Measurements from ENCODE around the gene MPST. TPM values are rescaled to one million over a fixed set of nuclear protein-coding genes. Genes with fewer than 3 reads are reported as not detected.

MPST gene
- total RNA-seq, 1 experiment from 2014 or later = 51.2 TPM

DNA sequence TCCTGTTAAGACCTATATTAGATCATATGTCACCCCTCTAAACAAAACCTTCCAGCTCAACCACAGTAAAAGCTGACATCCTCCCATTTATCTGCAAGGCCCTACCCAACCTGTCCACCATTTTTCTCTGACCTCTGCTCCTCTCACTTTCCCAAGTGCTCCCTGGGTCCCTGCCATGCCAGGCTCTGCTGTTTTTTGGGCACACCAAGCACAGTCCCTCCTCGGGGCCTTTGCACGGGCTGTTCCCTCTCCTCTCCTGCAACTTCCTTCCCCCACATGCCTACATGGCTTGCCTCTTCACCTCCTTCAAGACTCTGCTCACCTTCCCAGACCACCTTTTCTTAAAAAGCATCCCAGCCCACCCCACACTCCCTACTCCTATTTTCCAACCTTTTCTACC lies 10.1 kb upstream of the MPST start:
- H3K27ac Mint-ChIP-seq (ENCODE audit: low read depth, unreplicated experiment) = no peak overlapping the region
- no peaks in the 10 kb centered on the region for H3K4me1 Mint-ChIP-seq (ENCODE audit: insufficient read depth, unreplicated experiment)
- no peak overlapping the region for H3K4me3 Mint-ChIP-seq (ENCODE audit: unreplicated experiment)
- ChIA-PET CTCF (interaction anchor here (1.0 kb wide), 1 partner anchor 12 kb away, joined by 3 read pairs; no protein-coding TSS in a partner anchor), POLR2A (no interaction called here)
- H3K27me3 Mint-ChIP-seq (ENCODE audit: insufficient read depth, unreplicated experiment) = peaks cover 34% of the 10 kb centered on the region
- TF ChIP-seq, protein P1, sequence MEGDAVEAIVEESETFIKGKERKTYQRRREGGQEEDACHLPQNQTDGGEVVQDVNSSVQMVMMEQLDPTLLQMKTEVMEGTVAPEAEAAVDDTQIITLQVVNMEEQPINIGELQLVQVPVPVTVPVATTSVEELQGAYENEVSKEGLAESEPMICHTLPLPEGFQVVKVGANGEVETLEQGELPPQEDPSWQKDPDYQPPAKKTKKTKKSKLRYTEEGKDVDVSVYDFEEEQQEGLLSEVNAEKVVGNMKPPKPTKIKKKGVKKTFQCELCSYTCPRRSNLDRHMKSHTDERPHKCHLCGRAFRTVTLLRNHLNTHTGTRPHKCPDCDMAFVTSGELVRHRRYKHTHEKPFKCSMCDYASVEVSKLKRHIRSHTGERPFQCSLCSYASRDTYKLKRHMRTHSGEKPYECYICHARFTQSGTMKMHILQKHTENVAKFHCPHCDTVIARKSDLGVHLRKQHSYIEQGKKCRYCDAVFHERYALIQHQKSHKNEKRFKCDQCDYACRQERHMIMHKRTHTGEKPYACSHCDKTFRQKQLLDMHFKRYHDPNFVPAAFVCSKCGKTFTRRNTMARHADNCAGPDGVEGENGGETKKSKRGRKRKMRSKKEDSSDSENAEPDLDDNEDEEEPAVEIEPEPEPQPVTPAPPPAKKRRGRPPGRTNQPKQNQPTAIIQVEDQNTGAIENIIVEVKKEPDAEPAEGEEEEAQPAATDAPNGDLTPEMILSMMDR (IDR thresholded peaks at IDR 0.05; ENCODE audit: unreplicated experiment) = no peak
- intact Hi-C loops (cut with micrococcal nuclease) = no loop called here
- BruUV-seq (replicated peaks) = no TSS peak
- peaks cover 8% of the 10 kb centered on the region for H3K9me3 Mint-ChIP-seq (ENCODE audit: unreplicated experiment)
- no peak for DNase-seq (ENCODE audit: unreplicated experiment)
- peaks cover 4% of the 10 kb centered on the region for H3K36me3 Mint-ChIP-seq (ENCODE audit: insufficient read depth, unreplicated experiment)

DNA sequence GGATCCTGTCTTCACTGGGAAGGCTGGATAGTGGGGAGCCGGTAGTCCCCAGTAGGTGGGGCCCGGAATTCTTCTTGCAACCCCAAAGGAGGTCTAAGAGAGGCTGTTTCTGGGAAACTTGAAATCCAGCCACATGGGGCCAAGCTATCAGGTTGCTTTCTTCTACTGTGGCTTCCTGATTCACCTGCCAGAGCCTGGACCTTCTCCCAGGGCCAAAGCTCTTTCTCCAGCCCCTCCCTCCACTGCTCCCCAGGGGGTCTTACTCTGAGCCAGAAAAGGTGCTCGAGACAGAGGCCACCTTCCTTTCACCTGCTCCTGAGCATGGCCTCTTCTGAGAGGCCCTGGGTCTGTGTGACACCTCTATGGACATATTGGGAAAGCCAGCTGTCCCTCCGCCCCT lies 9.4 kb upstream of the MPST start:
- no peak overlapping the region for H3K27ac Mint-ChIP-seq (ENCODE audit: low read depth, unreplicated experiment)
- H3K9me3 Mint-ChIP-seq (ENCODE audit: unreplicated experiment) = peaks cover 8% of the 10 kb centered on the region
- peaks cover 4% of the 10 kb centered on the region for H3K36me3 Mint-ChIP-seq (ENCODE audit: insufficient read depth, unreplicated experiment)
- no peak for DNase-seq (ENCODE audit: unreplicated experiment)
- intact Hi-C loops (cut with micrococcal nuclease) = no loop called here
- ChIA-PET POLR2A (interaction anchor here (0.6 to 1.2 kb wide), 2 partner anchors 9 to 482 kb away, joined by 3 read pairs; partner anchors contain the start of genes MPST and TST), CTCF (interaction anchor here (1.0 kb wide), 1 partner anchor 11 kb away, joined by 3 read pairs; no protein-coding TSS in a partner anchor)
- TF ChIP-seq, protein P1 (IDR thresholded peaks at IDR 0.05; ENCODE audit: unreplicated experiment) = no peak
- BruUV-seq (replicated peaks) = no TSS peak
- H3K27me3 Mint-ChIP-seq (ENCODE audit: insufficient read depth, unreplicated experiment) = peaks cover 34% of the 10 kb centered on the region
- no peak overlapping the region for H3K4me3 Mint-ChIP-seq (ENCODE audit: unreplicated experiment)
- no peaks in the 10 kb centered on the region for H3K4me1 Mint-ChIP-seq (ENCODE audit: insufficient read depth, unreplicated experiment)

DNA sequence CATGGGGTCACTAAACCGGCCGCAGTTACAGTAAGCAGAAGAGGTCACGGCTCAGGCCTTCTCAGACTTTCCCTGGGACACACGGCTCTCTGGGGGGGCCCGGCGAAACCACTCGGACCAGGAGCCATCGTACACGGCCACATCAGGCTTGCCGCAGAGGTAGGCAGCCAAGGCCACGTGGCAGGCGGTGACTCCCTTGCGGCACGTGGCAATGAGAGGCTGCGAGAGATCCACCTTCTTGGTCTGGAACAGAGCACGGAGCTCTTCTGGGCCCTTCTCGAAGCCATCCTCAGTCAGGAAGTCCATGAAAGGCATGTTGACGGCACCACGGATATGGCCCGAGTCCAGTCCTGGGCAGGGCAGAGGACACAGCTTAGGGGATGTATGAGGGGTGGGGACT lies 8.6 kb upstream of the MPST start:
- ChIA-PET POLR2A (interaction anchor here (0.6 to 1.2 kb wide), 2 partner anchors 8 to 113 kb away, joined by 3 to 4 read pairs; partner anchors contain the start of genes MPST and TST), CTCF (no interaction called here)
- no peak for DNase-seq (ENCODE audit: unreplicated experiment)
- peaks cover 4% of the 10 kb centered on the region for H3K36me3 Mint-ChIP-seq (ENCODE audit: insufficient read depth, unreplicated experiment)
- H3K27me3 Mint-ChIP-seq (ENCODE audit: insufficient read depth, unreplicated experiment) = peaks cover 26% of the 10 kb centered on the region
- no peak overlapping the region for H3K4me3 Mint-ChIP-seq (ENCODE audit: unreplicated experiment)
- no peaks in the 10 kb centered on the region for H3K4me1 Mint-ChIP-seq (ENCODE audit: insufficient read depth, unreplicated experiment)
- no TSS peak for BruUV-seq (replicated peaks)
- peaks cover 1% of the 10 kb centered on the region for H3K9me3 Mint-ChIP-seq (ENCODE audit: unreplicated experiment)
- TF ChIP-seq, protein P1 (IDR thresholded peaks at IDR 0.05; ENCODE audit: unreplicated experiment) = no peak
- intact Hi-C loops (cut with micrococcal nuclease) = no loop called here
- H3K27ac Mint-ChIP-seq (ENCODE audit: low read depth, unreplicated experiment) = no peak overlapping the region

DNA sequence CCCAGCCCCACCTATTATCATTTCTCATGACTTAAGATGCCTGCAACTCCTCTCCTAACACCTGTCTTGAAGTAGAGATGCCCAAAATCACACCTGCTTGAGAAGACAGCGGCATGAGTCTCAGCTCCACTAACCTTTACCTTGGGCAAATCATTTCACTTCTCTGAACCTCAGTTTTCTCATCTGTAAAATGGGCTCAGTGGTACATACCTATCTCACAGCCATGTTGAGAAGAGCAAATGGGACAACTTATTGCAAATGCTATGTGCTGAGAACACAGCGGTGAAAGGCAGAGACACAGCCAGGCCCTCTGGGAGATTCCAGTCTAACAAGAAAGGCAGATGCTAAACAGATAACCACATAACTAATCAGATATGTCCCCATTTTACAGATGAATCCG lies 8.1 kb upstream of the MPST start:
- TF ChIP-seq, protein P1 (IDR thresholded peaks at IDR 0.05; ENCODE audit: unreplicated experiment) = no peak
- intact Hi-C loops (cut with micrococcal nuclease) = no loop called here
- CTCF ChIA-PET = no interaction called here
- no peaks in the 10 kb centered on the region for H3K4me1 Mint-ChIP-seq (ENCODE audit: insufficient read depth, unreplicated experiment)
- no peak overlapping the region for H3K4me3 Mint-ChIP-seq (ENCODE audit: unreplicated experiment)
- peaks cover 21% of the 10 kb centered on the region for H3K27me3 Mint-ChIP-seq (ENCODE audit: insufficient read depth, unreplicated experiment)
- POLR2A ChIA-PET = interaction anchor here (0.6 kb wide), 1 partner anchor 113 kb away, joined by 4 read pairs; no protein-coding TSS in a partner anchor
- H3K27ac Mint-ChIP-seq (ENCODE audit: low read depth, unreplicated experiment) = no peak overlapping the region
- no peak for DNase-seq (ENCODE audit: unreplicated experiment)
- peaks cover 4% of the 10 kb centered on the region for H3K36me3 Mint-ChIP-seq (ENCODE audit: insufficient read depth, unreplicated experiment)
- no TSS peak for BruUV-seq (replicated peaks)
- H3K9me3 Mint-ChIP-seq (ENCODE audit: unreplicated experiment) = no peaks in the 10 kb centered on the region

Data from MCF 10A (cell line).